D721Med (cell line): ENCODE data around the gene SLC13A2.

Source experiments
- DNase-seq: peaks from one replicate; pipeline ENCODE4 v3.0.0; 2011; ENCODE audit warnings: low spot score; ENCODE audit not compliant: insufficient read length
- FAIRE-seq: peaks from 2 replicates; lab custom pipeline; 2011; peaks lifted over from hg19 to GRCh38; lab: Jason Lieb, UNC
- CTCF ChIP-seq: IDR thresholded peaks from 2 replicates; pipeline ENCODE4 v1.5.1; 2012; ENCODE audit warnings: mild to moderate bottlenecking, control low read depth; ENCODE audit not compliant: insufficient read depth; ENCODE audit errors: missing control alignments

Gene SLC13A2

GRCh38 chr17:28523876-28524275 lies 50.4 kb downstream of the SLC13A2 start:
- FAIRE-seq = no peak
- DNase-seq = no peak
- no peak for TF ChIP-seq CTCF

GRCh38 chr17:28524476-28525424 lies 51.3 kb downstream of the SLC13A2 start:
- no peak for FAIRE-seq

GRCh38 chr17:28526381-28526780 lies 52.9 kb downstream of the SLC13A2 start:
- FAIRE-seq = no peak
- DNase-seq = no peak
- TF ChIP-seq CTCF = no peak

More at GRCh38 chr17:28524476-28525424, 51.3 kb downstream of the SLC13A2 start:
- no peak for TF ChIP-seq CTCF
- DNase-seq = no peak

GRCh38 chr17:28527181-28527681 lies 53.8 kb downstream of the SLC13A2 start:
- TF ChIP-seq CTCF = no peak
- DNase-seq = no peak
- FAIRE-seq = no peak

GRCh38 chr17:28527859-28528258 lies 54.4 kb downstream of the SLC13A2 start:
- no peak for FAIRE-seq
- no peak for TF ChIP-seq CTCF
- DNase-seq = no peak

GRCh38 chr17:28528327-28529012 lies 55.0 kb downstream of the SLC13A2 start:
- DNase-seq = no peak

More at GRCh38 chr17:28528327-28529012, 55.0 kb downstream of the SLC13A2 start:
- FAIRE-seq = no peak
- TF ChIP-seq CTCF = no peak
